H9 (cell line): ENCODE data around the gene RUNX1. TPM values are rescaled to one million over a fixed set of nuclear protein-coding genes. Genes with fewer than 3 reads are reported as not detected.

Experiments used
- DNase-seq: peaks from one replicate; pipeline ENCODE4 v3.0.0-alpha.2; 2017
- H2AFZ ChIP-seq: one replicate; pipeline ENCODE4 v1.6.1; 2013; ENCODE audit warnings: mild to moderate bottlenecking, low read length, control low read depth, moderate library complexity
- H2AK5ac ChIP-seq: 2 replicates; pipeline ENCODE4 v1.6.1; 2013; ENCODE audit warnings: low read length, control low read depth, mixed read lengths; ENCODE audit not compliant: insufficient read length
- H2BK120ac ChIP-seq: one replicate; pipeline ENCODE4 v1.6.1; 2013; ENCODE audit warnings: low read depth, mild to moderate bottlenecking, low read length, control low read depth, inconsistent platforms; ENCODE audit not compliant: poor library complexity, severe bottlenecking
- H2BK12ac ChIP-seq: 2 replicates; pipeline ENCODE4 v1.6.1; 2013; ENCODE audit warnings: low read length, control low read depth, mixed read lengths, low read depth; ENCODE audit not compliant: insufficient read length
- H2BK15ac ChIP-seq: 2 replicates; pipeline ENCODE4 v1.6.1; 2013; ENCODE audit warnings: low read depth, low read length, control low read depth
- H2BK20ac ChIP-seq: one replicate; pipeline ENCODE4 v1.6.1; 2013; ENCODE audit warnings: low read depth, mild to moderate bottlenecking, low read length, control low read depth, inconsistent platforms; ENCODE audit not compliant: poor library complexity, severe bottlenecking
- H2BK5ac ChIP-seq: 2 replicates; pipeline ENCODE4 v1.6.1; 2013; ENCODE audit warnings: low read length, control low read depth, mixed read lengths; ENCODE audit not compliant: insufficient read length
- H3K14ac ChIP-seq: 2 replicates; pipeline ENCODE4 v1.6.1; 2013; ENCODE audit warnings: low read length, control low read depth; ENCODE audit not compliant: insufficient read depth
- H3K18ac ChIP-seq: 2 replicates; pipeline ENCODE4 v1.6.1; 2013; ENCODE audit warnings: low read depth, mild to moderate bottlenecking, mixed read lengths, low read length, control low read depth; ENCODE audit not compliant: insufficient read length
- H3K23ac ChIP-seq: 2 replicates; pipeline ENCODE4 v1.6.1; 2013; ENCODE audit warnings: low read length, control low read depth, mixed read lengths, low read depth; ENCODE audit not compliant: insufficient read length
- H3K23me2 ChIP-seq: 2 replicates; pipeline ENCODE4 v1.6.1; 2013; ENCODE audit warnings: low read depth, mild to moderate bottlenecking, mixed read lengths, low read length, control low read depth; ENCODE audit not compliant: insufficient read length, poor library complexity, severe bottlenecking
- H3K27ac ChIP-seq: 2 replicates; pipeline ENCODE4 v1.5.1; 2013; ENCODE audit warnings: low read length, control low read depth, mixed read lengths, low read depth; ENCODE audit not compliant: insufficient read length
- H3K27me3 ChIP-seq: 2 replicates; pipeline ENCODE4 v1.6.1; 2013; ENCODE audit warnings: low read length, control low read depth, inconsistent platforms; ENCODE audit not compliant: insufficient read depth
- H3K4ac ChIP-seq: 2 replicates; pipeline ENCODE4 v1.6.1; 2013; ENCODE audit warnings: low read depth, mild to moderate bottlenecking, control low read depth, inconsistent platforms, low read length, moderate library complexity
- H3K4me1 ChIP-seq: 2 replicates; pipeline ENCODE4 v1.6.1; 2013; ENCODE audit warnings: low read length, control low read depth, inconsistent platforms; ENCODE audit not compliant: insufficient read depth
- H3K4me2 ChIP-seq: 2 replicates; pipeline ENCODE4 v1.6.1; 2013; ENCODE audit warnings: low read length, control low read depth, mixed read lengths; ENCODE audit not compliant: insufficient read length, insufficient read depth
- H3K56ac ChIP-seq: 2 replicates; pipeline ENCODE4 v1.6.1; 2013; ENCODE audit warnings: low read depth, mild to moderate bottlenecking, mixed read lengths, low read length, control low read depth; ENCODE audit not compliant: insufficient read length
- H3K79me1 ChIP-seq: 2 replicates; pipeline ENCODE4 v1.6.1; 2013; ENCODE audit warnings: low read depth, mild to moderate bottlenecking, moderate library complexity, low read length, control low read depth, inconsistent platforms; ENCODE audit not compliant: insufficient read depth, poor library complexity, severe bottlenecking
- H3K79me2 ChIP-seq: 2 replicates; pipeline ENCODE4 v1.6.1; 2013; ENCODE audit warnings: low read length, control low read depth, inconsistent platforms; ENCODE audit not compliant: insufficient read depth
- H3K9ac ChIP-seq: 2 replicates; pipeline ENCODE4 v1.6.1; 2013; ENCODE audit warnings: low read length, control low read depth, mixed read lengths; ENCODE audit not compliant: insufficient read length; ENCODE audit errors: extremely low read depth
- H3K9me3 ChIP-seq: one replicate; pipeline ENCODE4 v1.6.1; 2013; ENCODE audit warnings: low read depth, low read length, inconsistent platforms; ENCODE audit not compliant: control insufficient read depth
- H3T11ph ChIP-seq: one replicate; pipeline ENCODE4 v1.6.1; 2013; ENCODE audit warnings: mild to moderate bottlenecking, low read length, control low read depth, inconsistent platforms
- H4K20me1 ChIP-seq: one replicate; pipeline ENCODE4 v1.6.1; 2013; ENCODE audit not compliant: control insufficient read depth, insufficient read length, insufficient read depth
- H4K5ac ChIP-seq: 2 replicates; pipeline ENCODE4 v1.6.1; 2013; ENCODE audit warnings: low read depth, mild to moderate bottlenecking, mixed read lengths, low read length, control low read depth; ENCODE audit not compliant: insufficient read length
- H4K8ac ChIP-seq: replicated peaks from 2 replicates; pipeline ENCODE4 v1.6.1; 2013; ENCODE audit warnings: low read length, control low read depth, mixed read lengths, low read depth; ENCODE audit not compliant: insufficient read length
- H4K91ac ChIP-seq: 2 replicates; pipeline ENCODE4 v1.6.1; 2013; ENCODE audit warnings: low read depth, mild to moderate bottlenecking, moderate library complexity, mixed read lengths, low read length, control low read depth; ENCODE audit not compliant: insufficient read length
- H3K27ac Mint-ChIP-seq, 3 experiments: 2 replicates in 2 of 3; 3 replicates in 1 of 3; pipeline ENCODE4 v1.8.0; 2020 to 2021; ENCODE audit warnings: mixed read lengths in 3 of 3, mild to moderate bottlenecking in 1 of 3, moderate library complexity in 1 of 3
- H3K27me3 Mint-ChIP-seq: 2 replicates; pipeline ENCODE4 v1.8.0; 2021; ENCODE audit warnings: low read depth, mild to moderate bottlenecking, moderate library complexity, mixed read lengths
- H3K36me3 Mint-ChIP-seq, 3 experiments: 2 replicates in 2 of 3; 3 replicates in 1 of 3; pipeline ENCODE4 v1.8.0; 2020 to 2021; ENCODE audit warnings: low read depth in 3 of 3, mixed read lengths in 3 of 3; ENCODE audit not compliant: insufficient read depth in 1 of 3
- H3K4me1 Mint-ChIP-seq, 2 experiments: 2 replicates each; pipeline ENCODE4 v1.8.0; 2020; ENCODE audit warnings: mixed read lengths in 2 of 2
- H3K4me3 Mint-ChIP-seq, 2 experiments: 2 replicates in 1 of 2; 3 replicates in 1 of 2; pipeline ENCODE4 v1.8.0; 2020 to 2021; ENCODE audit warnings: mild to moderate bottlenecking in 2 of 2, mixed read lengths in 2 of 2, moderate library complexity in 1 of 2
- H3K9me3 Mint-ChIP-seq, 2 experiments: 2 replicates in 1 of 2; 3 replicates in 1 of 2; pipeline ENCODE4 v1.8.0; 2020; ENCODE audit warnings: mild to moderate bottlenecking in 2 of 2, mixed read lengths in 2 of 2, moderate library complexity in 1 of 2
- CTCF ChIP-seq: fragments of 200-600 bp; sonication (generic); conservative IDR thresholded peaks from 3 replicates; pipeline ENCODE4 v1.8.0; 2021; ENCODE audit warnings: antibody characterized with exemption, mild to moderate bottlenecking
- WGBS: extraction: QIAGEN DNeasy Blood & Tissue Kit; methylation state at CpG from one replicate; pipeline ENCODE4 v1.1.7; 2013; ENCODE audit warnings: missing lambda C conversion rate, low lambda C conversion rate, mixed read lengths; ENCODE audit not compliant: insufficient read length; ENCODE audit errors: extremely low coverage; 5-methylcytosine and 5-hydroxymethylcytosine counted together
- total RNA-seq: library from RNA; stranded (reverse); gene quantifications from 2 replicates; pipeline ENCODE4 v1.2.1, GENCODE V29; 2021

RUNX1 gene
- total RNA-seq, 1 experiment from 2014 or later = 0.72 TPM

- no peak overlapping the region for H3T11ph ChIP-seq
- TF ChIP-seq CTCF = no peak
- no peak overlapping the region for H2BK5ac ChIP-seq
- no peak overlapping the region for H2BK120ac ChIP-seq
- no peak overlapping the region for H4K8ac ChIP-seq
- no peaks in the 10 kb centered on the region for H3K79me1 ChIP-seq
- H2BK20ac ChIP-seq = no peak overlapping the region
- H3K23me2 ChIP-seq = no peaks in the 10 kb centered on the region
- H3K4me2 ChIP-seq = no peak overlapping the region
- no peak overlapping the region for H2BK15ac ChIP-seq
- no peak overlapping the region for H3K4ac ChIP-seq
- no peak for DNase-seq
- no peaks in the 10 kb centered on the region for H4K20me1 ChIP-seq
- Mint-ChIP-seq H3K27ac (no peak overlapping the region; a peak in 1 of 7 replicates), H3K4me3 (no peak overlapping the region), H3K36me3 (no peaks in the 10 kb centered on the region), H3K4me1 (peaks cover 16 to 30% of the 10 kb centered on the region in 2 experiments), H3K9me3 (no peaks in the 10 kb centered on the region; a peak in 2 of 5 replicates), H3K27me3 (peaks cover 34% of the 10 kb centered on the region)
- no peaks in the 10 kb centered on the region for H3K27me3 ChIP-seq
- H3K56ac ChIP-seq = no peak overlapping the region
- no peak overlapping the region for H2AK5ac ChIP-seq
- no peak overlapping the region for H4K91ac ChIP-seq
- no peaks in the 10 kb centered on the region for H3K9me3 ChIP-seq
- H4K5ac ChIP-seq = no peak overlapping the region
- H3K14ac ChIP-seq = no peak overlapping the region; the same call in 1 of the 2 replicates
- no peak overlapping the region for H3K9ac ChIP-seq
- no peak overlapping the region for H3K23ac ChIP-seq
- H2AFZ ChIP-seq = no peak overlapping the region
- no peak overlapping the region for H3K18ac ChIP-seq
- H2BK12ac ChIP-seq = no peak overlapping the region
- no peaks in the 10 kb centered on the region for H3K4me1 ChIP-seq
- H3K79me2 ChIP-seq = no peaks in the 10 kb centered on the region
- WGBS = no CpG with 5 or more reads among the region's 16 CpGs
- no peak overlapping the region for H3K27ac ChIP-seq
Observed at GRCh38 chr21:34817821-34818661, 231.1 kb downstream of the RUNX1 start.
